GM19467 (cell line): ENCODE data around the gene CYP4X1.
"Not testable (repeated sequence)": the region's sequence is repeated elsewhere in the genome, so short reads cannot be mapped to it uniquely, and the experiment has no call there.

Experiments used
- ATAC-seq: cut with Tn5 transposase; IDR thresholded peaks from one replicate; pipeline ENCODE4 v1.9.1; 2021; ENCODE audit warnings: mild to moderate bottlenecking, moderate library complexity; ENCODE audit not compliant: unreplicated experiment

Gene CYP4X1

DNA sequence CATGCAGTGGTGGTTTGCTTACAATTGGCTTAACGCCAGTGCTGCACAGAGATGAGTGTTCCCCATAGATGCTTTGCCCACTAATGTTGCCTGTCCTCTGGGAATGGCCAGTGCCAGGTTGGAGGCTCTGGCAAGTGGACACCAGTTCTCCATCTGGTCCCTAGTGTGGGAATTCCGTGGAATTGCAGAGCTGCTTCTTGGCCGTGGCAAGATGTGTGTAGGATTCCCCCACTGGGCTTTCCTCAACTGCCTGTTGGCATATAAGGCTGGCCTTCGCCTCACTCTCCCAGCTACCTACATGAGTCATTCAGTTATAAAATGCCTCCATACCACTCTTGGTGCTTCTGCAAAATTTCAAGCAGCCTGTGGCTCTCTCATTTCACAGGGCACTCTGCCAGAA is 45.6 kb downstream of the CYP4X1 start:
- ATAC-seq = not testable (repeated sequence)

DNA sequence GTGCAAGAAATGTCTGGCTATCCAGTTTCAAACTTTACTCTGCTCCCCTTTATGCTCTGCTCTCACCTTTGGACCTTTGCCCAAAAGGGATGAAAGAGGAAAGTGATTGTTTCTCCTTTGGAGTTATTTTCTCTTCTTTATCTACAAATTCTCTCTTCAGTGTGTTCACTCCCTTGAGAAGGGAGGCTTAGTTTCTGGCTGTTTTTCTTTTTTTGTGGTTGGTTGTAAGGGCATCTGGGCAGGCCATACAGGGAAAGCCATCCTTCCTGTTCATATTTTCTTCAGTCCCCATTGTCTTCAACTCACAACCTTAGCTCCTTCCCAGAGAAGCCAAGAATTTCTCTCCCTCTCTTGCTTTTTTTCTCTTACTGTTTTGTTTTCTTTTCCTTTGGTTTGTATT is 46.0 kb downstream of the CYP4X1 start:
- ATAC-seq = not testable (repeated sequence)

DNA sequence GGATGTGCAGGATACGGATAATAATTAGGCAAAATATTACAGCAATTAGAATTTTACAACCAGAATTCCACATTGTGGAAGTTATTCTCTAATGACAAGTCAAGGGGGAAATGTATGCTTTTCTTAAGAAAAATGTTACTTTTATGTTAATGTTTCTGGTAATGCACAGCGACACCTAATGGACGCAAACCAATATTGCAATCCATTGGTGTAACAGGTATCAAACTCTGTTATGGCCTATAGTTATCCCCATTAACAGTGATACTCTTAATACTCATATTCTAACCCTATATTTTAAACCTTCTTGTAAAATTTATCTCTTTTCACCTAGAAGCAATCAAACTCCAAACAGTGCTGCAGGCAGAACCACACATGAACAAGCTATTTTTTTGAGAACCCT is 65.9 kb downstream of the CYP4X1 start:
- not testable (repeated sequence) for ATAC-seq

DNA sequence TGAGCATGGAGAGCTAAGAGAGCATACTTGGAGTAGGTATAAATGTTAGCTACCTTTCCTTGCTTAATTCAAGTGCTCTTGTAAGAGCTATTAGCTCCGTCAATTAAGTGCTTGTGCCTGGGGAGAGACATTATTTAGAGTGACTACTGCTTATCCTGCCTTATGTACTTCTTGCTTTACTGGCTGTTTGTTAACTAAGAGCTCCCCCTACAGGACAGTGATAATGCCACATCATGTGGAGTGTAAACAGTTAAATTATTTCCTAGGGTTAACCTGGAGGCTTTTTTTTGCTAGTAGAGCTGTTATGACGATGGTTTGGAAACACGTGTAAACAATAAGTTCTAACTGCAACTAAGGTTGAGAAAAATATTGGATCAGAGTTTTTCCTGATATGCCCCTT is 68.0 kb downstream of the CYP4X1 start:
- ATAC-seq = not testable (repeated sequence)
